WTC11 (cell line): ENCODE data around the gene STARD9. TPM values are rescaled to one million over a fixed set of nuclear protein-coding genes. Genes with fewer than 3 reads are reported as not detected.

Source experiments
- ATAC-seq: fragments of 200-7000 bp; cut with Tn5 transposase; 2 replicates; pipeline ENCODE4 v1.10.0; 2021; ENCODE audit warnings: mild to moderate bottlenecking, moderate library complexity
- CTCF ChIA-PET: fragments of 300-600 bp; sonication (Branson Sonifier 250); formaldehyde crosslinking; loops from one replicate; lab custom pipeline; 2021; ENCODE audit warnings: antibody characterized with exemption; lab: Charles Lee
- POLR2A ChIA-PET: fragments of 350-600 bp; sonication (Branson Sonifier 250); formaldehyde crosslinking; loops from one replicate; lab custom pipeline; 2021; ENCODE audit warnings: antibody characterized with exemption; lab: Charles Lee
- DNase-seq: peaks from one replicate; pipeline ENCODE4 v3.0.0; 2021; ENCODE audit warnings: low spot score
- H3K27ac Mint-ChIP-seq: 2 replicates; pipeline ENCODE4 v1.8.0; 2021; ENCODE audit warnings: mixed read lengths
- H3K27me3 Mint-ChIP-seq: 2 replicates; pipeline ENCODE4 v1.8.0; 2021; ENCODE audit warnings: low read depth, mild to moderate bottlenecking, moderate library complexity, mixed read lengths
- H3K36me3 Mint-ChIP-seq: 2 replicates; pipeline ENCODE4 v1.8.0; 2021; ENCODE audit warnings: mixed read lengths
- H3K4me1 Mint-ChIP-seq: 2 replicates; pipeline ENCODE4 v1.8.0; 2022; ENCODE audit warnings: mixed read lengths
- H3K4me3 Mint-ChIP-seq: 2 replicates; pipeline ENCODE4 v1.8.0; 2021; ENCODE audit warnings: mild to moderate bottlenecking, moderate library complexity, mixed read lengths
- H3K9me3 Mint-ChIP-seq: 2 replicates; pipeline ENCODE4 v1.8.0; 2021; ENCODE audit warnings: mixed read lengths
- ELF4 ChIP-seq: sonication (generic); formaldehyde crosslinking; IDR thresholded peaks from 2 replicates; pipeline ENCODE4 v1.8.1; 2022; ENCODE audit warnings: low read depth, mild to moderate bottlenecking, moderate library complexity, missing genetic modification reagents
- MXD4 ChIP-seq: fragments of 250-450 bp; sonication (Bioruptor Pico); IDR thresholded peaks from 2 replicates; pipeline ENCODE4 v1.8.0; 2021; ENCODE audit warnings: mild to moderate bottlenecking, moderate library complexity, borderline replicate concordance
- MYBL2 ChIP-seq: sonication (generic); formaldehyde crosslinking; IDR thresholded peaks from 2 replicates; pipeline ENCODE4 v1.8.1; 2023; ENCODE audit warnings: mild to moderate bottlenecking, moderate library complexity, missing genetic modification reagents
- TEAD1 ChIP-seq: sonication (generic); formaldehyde crosslinking; IDR thresholded peaks from 2 replicates; pipeline ENCODE4 v1.8.0; 2022; ENCODE audit warnings: mild to moderate bottlenecking, missing genetic modification reagents
- total RNA-seq: library from RNA; stranded (reverse); gene quantifications from 3 replicates; pipeline ENCODE4 v1.2.3, GENCODE V29; 2021
- TF ChIP-seq, protein P1 (sequence below): sonication (generic); formaldehyde crosslinking; IDR thresholded peaks from 2 replicates; pipeline ENCODE4 v1.8.0; 2023; ENCODE audit warnings: mild to moderate bottlenecking, missing genetic modification reagents
- TF ChIP-seq, protein P2 (sequence below): sonication (generic); formaldehyde crosslinking; IDR thresholded peaks from 2 replicates; pipeline ENCODE4 v1.8.0; 2023; ENCODE audit warnings: missing genetic modification reagents, mild to moderate bottlenecking, borderline replicate concordance
- TF ChIP-seq, protein P3 (sequence below): sonication (generic); formaldehyde crosslinking; IDR thresholded peaks from 2 replicates; pipeline ENCODE4 v1.8.1; 2022; ENCODE audit warnings: low read depth, mild to moderate bottlenecking, moderate library complexity, missing genetic modification reagents, borderline replicate concordance
- TF ChIP-seq, protein P4 (sequence below): sonication (generic); formaldehyde crosslinking; IDR thresholded peaks from 2 replicates; pipeline ENCODE4 v1.8.0; 2022; ENCODE audit warnings: missing genetic modification reagents
- TF ChIP-seq, protein P5 (sequence below): sonication (generic); formaldehyde crosslinking; IDR thresholded peaks from 2 replicates; pipeline ENCODE4 v1.8.1; 2022; ENCODE audit warnings: missing genetic modification reagents, borderline replicate concordance
- TF ChIP-seq, protein P6 (sequence below): sonication (generic); formaldehyde crosslinking; IDR thresholded peaks from 2 replicates; pipeline ENCODE4 v1.8.1; 2023; ENCODE audit warnings: mild to moderate bottlenecking, missing genetic modification reagents

STARD9 gene
- total RNA-seq, 1 experiment from 2014 or later = 5.7 TPM

DNA sequence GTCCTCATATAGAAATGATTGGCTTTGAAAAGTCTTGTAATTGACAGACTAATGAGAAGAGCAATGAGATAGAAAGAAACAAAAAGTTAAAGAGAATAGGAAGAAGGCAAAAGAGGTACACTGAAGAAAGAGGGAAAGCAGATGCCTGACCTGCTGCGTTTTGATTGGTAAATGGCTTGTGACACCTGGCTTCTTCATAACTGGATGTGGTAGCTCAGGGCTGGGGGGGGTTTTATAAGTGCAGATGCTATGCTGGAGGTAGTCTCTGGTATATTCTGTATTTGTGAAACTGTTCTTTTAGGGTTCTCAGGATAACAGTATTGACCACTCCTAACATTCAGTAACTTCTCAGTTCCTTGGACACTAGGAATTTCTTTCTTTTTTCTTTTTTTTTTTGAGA is 1.4 kb downstream of the STARD9 start:
- H3K9me3 Mint-ChIP-seq = no peaks in the 10 kb centered on the region
- DNase-seq (no peak), ATAC-seq (no peak)
- POLR2A ChIA-PET = no interaction called here
- peaks cover 20% of the 10 kb centered on the region for H3K4me1 Mint-ChIP-seq
- peak overlapping the region; percentile 90 for H3K4me3 Mint-ChIP-seq
- TF ChIP-seq MXD4 (CRISPR knock-in tag) (no peak), TEAD1 (no peak)
- TF ChIP-seq, protein P1, sequence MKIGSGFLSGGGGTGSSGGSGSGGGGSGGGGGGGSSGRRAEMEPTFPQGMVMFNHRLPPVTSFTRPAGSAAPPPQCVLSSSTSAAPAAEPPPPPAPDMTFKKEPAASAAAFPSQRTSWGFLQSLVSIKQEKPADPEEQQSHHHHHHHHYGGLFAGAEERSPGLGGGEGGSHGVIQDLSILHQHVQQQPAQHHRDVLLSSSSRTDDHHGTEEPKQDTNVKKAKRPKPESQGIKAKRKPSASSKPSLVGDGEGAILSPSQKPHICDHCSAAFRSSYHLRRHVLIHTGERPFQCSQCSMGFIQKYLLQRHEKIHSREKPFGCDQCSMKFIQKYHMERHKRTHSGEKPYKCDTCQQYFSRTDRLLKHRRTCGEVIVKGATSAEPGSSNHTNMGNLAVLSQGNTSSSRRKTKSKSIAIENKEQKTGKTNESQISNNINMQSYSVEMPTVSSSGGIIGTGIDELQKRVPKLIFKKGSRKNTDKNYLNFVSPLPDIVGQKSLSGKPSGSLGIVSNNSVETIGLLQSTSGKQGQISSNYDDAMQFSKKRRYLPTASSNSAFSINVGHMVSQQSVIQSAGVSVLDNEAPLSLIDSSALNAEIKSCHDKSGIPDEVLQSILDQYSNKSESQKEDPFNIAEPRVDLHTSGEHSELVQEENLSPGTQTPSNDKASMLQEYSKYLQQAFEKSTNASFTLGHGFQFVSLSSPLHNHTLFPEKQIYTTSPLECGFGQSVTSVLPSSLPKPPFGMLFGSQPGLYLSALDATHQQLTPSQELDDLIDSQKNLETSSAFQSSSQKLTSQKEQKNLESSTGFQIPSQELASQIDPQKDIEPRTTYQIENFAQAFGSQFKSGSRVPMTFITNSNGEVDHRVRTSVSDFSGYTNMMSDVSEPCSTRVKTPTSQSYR (CRISPR knock-in tag) = no peak
- TF ChIP-seq, protein P2, sequence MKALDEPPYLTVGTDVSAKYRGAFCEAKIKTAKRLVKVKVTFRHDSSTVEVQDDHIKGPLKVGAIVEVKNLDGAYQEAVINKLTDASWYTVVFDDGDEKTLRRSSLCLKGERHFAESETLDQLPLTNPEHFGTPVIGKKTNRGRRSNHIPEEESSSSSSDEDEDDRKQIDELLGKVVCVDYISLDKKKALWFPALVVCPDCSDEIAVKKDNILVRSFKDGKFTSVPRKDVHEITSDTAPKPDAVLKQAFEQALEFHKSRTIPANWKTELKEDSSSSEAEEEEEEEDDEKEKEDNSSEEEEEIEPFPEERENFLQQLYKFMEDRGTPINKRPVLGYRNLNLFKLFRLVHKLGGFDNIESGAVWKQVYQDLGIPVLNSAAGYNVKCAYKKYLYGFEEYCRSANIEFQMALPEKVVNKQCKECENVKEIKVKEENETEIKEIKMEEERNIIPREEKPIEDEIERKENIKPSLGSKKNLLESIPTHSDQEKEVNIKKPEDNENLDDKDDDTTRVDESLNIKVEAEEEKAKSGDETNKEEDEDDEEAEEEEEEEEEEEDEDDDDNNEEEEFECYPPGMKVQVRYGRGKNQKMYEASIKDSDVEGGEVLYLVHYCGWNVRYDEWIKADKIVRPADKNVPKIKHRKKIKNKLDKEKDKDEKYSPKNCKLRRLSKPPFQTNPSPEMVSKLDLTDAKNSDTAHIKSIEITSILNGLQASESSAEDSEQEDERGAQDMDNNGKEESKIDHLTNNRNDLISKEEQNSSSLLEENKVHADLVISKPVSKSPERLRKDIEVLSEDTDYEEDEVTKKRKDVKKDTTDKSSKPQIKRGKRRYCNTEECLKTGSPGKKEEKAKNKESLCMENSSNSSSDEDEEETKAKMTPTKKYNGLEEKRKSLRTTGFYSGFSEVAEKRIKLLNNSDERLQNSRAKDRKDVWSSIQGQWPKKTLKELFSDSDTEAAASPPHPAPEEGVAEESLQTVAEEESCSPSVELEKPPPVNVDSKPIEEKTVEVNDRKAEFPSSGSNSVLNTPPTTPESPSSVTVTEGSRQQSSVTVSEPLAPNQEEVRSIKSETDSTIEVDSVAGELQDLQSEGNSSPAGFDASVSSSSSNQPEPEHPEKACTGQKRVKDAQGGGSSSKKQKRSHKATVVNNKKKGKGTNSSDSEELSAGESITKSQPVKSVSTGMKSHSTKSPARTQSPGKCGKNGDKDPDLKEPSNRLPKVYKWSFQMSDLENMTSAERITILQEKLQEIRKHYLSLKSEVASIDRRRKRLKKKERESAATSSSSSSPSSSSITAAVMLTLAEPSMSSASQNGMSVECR (CRISPR knock-in tag) = no peak
- TF ChIP-seq, protein P3, sequence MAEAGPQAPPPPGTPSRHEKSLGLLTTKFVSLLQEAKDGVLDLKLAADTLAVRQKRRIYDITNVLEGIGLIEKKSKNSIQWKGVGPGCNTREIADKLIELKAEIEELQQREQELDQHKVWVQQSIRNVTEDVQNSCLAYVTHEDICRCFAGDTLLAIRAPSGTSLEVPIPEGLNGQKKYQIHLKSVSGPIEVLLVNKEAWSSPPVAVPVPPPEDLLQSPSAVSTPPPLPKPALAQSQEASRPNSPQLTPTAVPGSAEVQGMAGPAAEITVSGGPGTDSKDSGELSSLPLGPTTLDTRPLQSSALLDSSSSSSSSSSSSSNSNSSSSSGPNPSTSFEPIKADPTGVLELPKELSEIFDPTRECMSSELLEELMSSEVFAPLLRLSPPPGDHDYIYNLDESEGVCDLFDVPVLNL = no peak
- peaks cover 79% of the 10 kb centered on the region for H3K27me3 Mint-ChIP-seq
- H3K27ac Mint-ChIP-seq = no peak overlapping the region
- CTCF ChIA-PET = no interaction called here
- H3K36me3 Mint-ChIP-seq = no peaks in the 10 kb centered on the region

DNA sequence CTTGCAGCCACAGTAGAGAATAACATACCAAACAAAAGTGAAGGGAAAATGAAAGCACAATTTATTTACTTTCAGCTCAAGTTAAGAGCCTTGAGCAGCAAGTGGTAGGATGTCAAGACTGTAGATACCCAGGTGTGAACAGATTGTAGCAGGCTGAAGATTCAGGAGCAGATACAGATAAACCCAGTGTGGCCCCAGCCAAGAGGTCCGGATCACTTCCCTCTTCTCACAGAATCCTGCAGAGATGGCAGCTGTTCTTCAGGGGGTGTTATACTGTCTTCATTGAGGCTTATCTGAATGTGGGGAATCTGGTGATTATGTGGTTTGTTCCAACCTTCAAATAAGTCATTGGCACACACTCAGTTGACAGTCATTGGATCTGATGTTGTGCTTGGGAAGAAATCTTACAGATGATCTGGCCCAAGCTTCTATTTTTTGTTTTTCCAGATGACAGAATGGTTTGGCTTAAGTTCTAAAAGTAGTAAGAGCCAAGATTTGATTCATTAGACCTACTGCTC is 2.2 kb downstream of the STARD9 start:
- H3K27ac Mint-ChIP-seq = no peak overlapping the region
- POLR2A ChIA-PET = no interaction called here
- TF ChIP-seq, protein P4, sequence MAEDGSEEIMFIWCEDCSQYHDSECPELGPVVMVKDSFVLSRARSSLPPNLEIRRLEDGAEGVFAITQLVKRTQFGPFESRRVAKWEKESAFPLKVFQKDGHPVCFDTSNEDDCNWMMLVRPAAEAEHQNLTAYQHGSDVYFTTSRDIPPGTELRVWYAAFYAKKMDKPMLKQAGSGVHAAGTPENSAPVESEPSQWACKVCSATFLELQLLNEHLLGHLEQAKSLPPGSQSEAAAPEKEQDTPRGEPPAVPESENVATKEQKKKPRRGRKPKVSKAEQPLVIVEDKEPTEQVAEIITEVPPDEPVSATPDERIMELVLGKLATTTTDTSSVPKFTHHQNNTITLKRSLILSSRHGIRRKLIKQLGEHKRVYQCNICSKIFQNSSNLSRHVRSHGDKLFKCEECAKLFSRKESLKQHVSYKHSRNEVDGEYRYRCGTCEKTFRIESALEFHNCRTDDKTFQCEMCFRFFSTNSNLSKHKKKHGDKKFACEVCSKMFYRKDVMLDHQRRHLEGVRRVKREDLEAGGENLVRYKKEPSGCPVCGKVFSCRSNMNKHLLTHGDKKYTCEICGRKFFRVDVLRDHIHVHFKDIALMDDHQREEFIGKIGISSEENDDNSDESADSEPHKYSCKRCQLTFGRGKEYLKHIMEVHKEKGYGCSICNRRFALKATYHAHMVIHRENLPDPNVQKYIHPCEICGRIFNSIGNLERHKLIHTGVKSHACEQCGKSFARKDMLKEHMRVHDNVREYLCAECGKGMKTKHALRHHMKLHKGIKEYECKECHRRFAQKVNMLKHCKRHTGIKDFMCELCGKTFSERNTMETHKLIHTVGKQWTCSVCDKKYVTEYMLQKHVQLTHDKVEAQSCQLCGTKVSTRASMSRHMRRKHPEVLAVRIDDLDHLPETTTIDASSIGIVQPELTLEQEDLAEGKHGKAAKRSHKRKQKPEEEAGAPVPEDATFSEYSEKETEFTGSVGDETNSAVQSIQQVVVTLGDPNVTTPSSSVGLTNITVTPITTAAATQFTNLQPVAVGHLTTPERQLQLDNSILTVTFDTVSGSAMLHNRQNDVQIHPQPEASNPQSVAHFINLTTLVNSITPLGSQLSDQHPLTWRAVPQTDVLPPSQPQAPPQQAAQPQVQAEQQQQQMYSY (CRISPR knock-in tag) = no peak
- TF ChIP-seq, protein P3 = no peak
- no peak for TF ChIP-seq MYBL2 (CRISPR knock-in tag)
- TF ChIP-seq, protein P5, sequence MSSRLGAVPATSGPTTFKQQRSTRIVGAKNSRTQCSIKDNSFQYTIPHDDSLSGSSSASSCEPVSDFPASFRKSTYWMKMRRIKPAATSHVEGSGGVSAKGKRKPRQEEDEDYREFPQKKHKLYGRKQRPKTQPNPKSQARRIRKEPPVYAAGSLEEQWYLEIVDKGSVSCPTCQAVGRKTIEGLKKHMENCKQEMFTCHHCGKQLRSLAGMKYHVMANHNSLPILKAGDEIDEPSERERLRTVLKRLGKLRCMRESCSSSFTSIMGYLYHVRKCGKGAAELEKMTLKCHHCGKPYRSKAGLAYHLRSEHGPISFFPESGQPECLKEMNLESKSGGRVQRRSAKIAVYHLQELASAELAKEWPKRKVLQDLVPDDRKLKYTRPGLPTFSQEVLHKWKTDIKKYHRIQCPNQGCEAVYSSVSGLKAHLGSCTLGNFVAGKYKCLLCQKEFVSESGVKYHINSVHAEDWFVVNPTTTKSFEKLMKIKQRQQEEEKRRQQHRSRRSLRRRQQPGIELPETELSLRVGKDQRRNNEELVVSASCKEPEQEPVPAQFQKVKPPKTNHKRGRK = no peak
- TF ChIP-seq ELF4 (CRISPR knock-in tag) = no peak
- TF ChIP-seq, protein P6, sequence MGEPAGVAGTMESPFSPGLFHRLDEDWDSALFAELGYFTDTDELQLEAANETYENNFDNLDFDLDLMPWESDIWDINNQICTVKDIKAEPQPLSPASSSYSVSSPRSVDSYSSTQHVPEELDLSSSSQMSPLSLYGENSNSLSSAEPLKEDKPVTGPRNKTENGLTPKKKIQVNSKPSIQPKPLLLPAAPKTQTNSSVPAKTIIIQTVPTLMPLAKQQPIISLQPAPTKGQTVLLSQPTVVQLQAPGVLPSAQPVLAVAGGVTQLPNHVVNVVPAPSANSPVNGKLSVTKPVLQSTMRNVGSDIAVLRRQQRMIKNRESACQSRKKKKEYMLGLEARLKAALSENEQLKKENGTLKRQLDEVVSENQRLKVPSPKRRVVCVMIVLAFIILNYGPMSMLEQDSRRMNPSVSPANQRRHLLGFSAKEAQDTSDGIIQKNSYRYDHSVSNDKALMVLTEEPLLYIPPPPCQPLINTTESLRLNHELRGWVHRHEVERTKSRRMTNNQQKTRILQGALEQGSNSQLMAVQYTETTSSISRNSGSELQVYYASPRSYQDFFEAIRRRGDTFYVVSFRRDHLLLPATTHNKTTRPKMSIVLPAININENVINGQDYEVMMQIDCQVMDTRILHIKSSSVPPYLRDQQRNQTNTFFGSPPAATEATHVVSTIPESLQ (CRISPR knock-in tag) = no peak
- no peaks in the 10 kb centered on the region for H3K36me3 Mint-ChIP-seq
- no peak for DNase-seq
- H3K27me3 Mint-ChIP-seq = peaks cover 86% of the 10 kb centered on the region
- no peak overlapping the region for H3K4me3 Mint-ChIP-seq
- no peaks in the 10 kb centered on the region for H3K9me3 Mint-ChIP-seq
- CTCF ChIA-PET = no interaction called here
- no peak for ATAC-seq
- H3K4me1 Mint-ChIP-seq = peaks cover 20% of the 10 kb centered on the region
